HG03097 (cell line): ENCODE measurements around the gene TGM5.
"Not testable (repeated sequence)": the region's sequence is repeated elsewhere in the genome, so short reads cannot be mapped to it uniquely, and the experiment has no call there.

Experiments
- ATAC-seq: cut with Tn5 transposase; IDR thresholded peaks from one replicate; pipeline ENCODE4 v1.9.1; 2021; ENCODE audit not compliant: unreplicated experiment, low FRiP score

TGM5 gene

DNA sequence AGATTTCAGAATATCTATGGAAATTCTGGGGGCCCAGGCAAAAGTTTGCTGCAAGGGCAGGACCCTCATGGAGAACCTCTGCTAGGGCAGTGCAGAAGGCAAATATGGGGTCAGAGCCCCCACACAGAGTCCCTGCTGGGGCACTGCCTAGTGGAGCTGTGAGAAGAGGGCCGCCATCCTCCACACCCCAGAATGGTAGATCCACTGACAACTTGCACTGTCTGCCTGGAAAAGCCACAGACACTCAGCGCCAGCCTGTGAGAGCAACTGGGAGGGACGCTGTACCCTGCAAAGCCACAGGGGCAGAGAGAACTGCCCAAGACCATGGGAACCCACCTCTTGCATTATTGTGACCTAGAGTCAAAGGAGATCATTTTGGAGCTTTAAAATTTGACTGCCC is 67.7 kb downstream of the TGM5 start:
- no peak for ATAC-seq

DNA sequence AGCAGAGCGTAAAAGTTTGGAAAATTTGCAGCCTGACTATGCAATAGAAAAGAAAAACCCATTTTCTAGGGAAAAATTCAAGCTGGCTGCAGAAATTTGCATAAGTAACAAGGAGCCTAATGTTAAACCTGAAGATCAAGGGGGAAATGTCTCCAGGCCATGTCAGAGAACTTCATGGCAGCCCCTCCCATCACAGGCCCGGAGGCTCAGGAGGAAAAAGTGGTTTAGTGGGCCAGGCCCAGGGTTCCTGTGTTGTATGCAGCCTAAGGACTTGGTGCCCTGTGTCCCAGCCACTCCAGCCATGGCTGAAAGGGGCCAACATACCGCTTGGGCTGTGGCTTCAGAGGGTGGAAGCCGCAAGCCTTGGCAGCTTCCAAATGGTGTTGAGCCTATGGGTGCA is 68.2 kb downstream of the TGM5 start:
- not testable (repeated sequence) for ATAC-seq

DNA sequence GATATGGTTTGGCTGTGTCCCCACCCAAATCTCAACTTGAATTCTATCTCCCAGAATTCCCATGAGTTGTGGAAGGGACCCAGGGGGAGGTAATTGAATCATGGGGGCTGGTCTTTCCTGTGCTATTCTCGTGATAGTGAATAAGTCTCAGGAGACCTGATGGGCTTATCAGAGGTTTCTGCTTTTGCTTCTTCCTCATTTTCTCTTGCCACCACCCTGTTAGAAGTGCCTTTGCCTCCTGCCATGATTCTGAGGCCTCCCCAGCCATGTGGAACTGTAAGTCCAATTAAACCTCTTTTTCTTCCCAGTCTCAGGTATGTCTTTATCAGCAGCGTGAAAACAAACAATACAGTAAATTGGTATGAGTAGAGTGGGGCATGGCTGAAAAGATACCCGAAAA is 69.0 kb downstream of the TGM5 start:
- not testable (repeated sequence) for ATAC-seq

DNA sequence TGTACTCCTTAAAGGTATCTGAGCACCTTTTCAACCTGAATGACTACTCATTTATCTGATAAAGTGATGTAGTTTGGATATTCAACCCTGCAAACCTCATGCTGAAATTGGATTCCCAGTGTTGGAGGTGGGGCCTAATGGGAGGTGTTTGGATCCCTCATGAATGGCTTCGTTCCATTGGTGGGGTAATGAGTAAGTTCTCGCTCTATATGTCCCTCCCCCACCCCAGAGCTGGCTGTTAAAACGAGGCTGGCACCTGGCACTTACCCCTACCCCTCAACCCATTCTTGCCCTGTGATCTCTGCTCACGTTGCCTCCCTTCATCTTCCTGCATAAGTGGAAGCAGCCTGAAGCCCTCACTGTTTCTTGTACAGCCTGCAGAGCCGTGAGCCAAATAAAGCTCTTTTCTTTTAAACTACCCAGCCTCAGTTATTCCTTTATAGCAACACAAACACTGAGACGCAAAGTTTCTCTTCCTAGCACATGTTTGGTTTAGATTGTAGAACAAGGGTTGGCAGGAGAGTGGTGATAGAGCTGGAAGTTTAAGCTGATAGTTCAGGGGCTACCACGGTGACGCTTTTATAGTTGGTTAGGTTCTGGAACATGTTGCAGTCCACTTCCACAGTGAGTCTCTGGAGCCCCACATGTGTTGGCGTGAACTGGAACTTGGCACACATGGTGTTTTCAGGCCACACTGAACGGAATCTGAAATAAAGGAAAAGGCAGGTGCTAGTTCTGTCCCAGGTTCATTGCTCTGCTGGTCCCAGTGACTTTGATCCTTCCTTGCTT is 69.8 kb downstream of the TGM5 start:
- no peak for ATAC-seq

DNA sequence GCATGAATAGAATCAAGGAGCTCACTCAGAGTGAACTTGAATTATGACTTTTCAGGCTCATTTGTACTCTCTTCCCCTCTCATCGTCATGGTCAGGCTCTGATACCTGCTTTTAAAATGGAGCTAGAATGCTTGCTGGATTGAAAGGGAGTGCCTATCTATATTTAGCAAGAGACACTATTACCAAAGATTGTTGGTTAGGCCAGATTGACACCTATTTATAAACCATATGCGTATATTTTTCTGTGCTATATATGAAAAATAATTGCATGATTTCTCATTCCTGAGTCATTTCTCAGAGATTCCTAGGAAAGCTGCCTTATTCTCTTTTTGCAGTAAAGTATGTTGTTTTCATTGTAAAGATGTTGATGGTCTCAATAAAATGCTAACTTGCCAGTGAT is 71.9 kb downstream of the TGM5 start:
- no peak for ATAC-seq

DNA sequence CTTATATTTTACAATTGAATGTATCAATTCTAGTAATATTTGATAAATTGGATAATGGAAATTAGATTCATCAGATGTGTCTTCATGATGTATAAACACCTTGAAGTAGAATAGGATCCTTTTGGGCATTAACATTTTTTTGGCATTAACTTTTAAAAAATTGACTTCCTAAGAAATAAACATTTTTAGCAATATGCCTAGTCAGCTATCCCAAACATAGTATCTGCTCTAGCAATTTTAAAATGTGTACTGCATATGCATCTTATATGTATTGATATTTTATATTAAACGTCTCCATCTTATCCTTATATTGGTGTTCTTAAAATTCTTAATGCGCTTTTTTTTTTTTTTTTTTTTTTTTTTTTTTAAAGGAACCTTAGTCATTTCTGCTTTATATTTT is 73.0 kb downstream of the TGM5 start:
- no peak for ATAC-seq

DNA sequence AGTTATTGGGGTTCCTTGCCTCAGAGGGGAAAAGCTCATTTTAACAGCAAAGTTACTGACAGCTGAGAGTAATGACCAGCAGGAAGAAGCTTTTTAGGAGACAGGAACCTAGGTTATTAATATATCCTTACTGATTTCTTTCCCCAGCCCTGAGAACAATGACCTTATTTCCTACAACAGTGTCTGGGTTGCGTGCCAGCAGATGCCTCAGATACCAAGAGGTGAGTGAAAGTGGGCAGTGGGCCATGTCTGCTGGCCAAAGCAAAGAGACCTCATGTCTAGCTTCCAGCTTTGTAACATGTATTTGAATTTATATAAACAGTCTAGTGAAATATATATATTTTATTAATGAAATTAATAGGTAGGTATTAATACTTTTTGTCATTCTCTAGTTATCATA is 76.5 kb downstream of the TGM5 start:
- no peak for ATAC-seq

DNA sequence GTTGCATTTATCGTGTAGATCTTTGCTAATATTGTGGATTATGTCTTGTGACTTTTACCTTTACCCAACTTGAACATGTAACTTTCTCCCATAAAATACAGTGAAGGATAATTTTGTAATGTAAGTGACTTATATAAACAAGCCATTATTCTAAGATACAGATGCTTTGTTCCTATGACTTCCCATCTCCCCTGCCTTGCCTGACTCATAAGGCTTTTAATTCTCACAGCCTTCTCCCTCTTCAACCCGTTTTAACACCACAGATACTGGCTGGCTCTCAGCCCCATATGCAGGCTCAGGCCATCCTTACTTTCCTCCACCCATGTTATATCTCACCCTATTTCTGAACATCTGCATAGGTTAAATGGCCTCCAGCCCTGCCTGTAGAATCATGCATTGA is 77.4 kb downstream of the TGM5 start:
- ATAC-seq, result no peak

DNA sequence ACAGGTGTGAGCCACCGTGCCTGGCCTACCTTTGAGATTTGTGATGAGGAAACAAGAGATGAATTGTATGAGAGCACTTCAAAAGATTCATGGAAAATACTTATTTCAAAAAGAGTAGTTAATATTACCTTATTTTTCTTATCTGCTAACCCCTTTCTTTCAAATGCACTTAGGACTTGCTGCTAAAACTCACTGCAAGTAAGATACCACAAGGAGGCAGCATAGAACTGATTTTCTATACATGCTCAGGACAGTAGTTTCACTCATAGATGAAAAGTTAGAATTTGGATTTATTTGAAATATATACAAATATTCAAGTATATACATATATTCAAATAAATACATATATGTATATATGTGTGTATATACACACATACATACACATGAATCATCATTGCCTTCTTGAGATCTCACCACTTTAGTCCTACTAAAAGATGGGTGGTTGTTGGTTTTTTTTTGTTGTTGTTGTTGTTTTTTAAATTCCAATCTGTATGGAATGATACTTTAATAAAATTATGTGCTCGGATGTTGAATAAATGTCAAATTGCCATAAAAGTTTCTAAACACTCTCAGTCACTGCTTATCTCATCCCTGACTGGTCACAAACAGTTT is 79.1 kb downstream of the TGM5 start:
- ATAC-seq, result no peak

DNA sequence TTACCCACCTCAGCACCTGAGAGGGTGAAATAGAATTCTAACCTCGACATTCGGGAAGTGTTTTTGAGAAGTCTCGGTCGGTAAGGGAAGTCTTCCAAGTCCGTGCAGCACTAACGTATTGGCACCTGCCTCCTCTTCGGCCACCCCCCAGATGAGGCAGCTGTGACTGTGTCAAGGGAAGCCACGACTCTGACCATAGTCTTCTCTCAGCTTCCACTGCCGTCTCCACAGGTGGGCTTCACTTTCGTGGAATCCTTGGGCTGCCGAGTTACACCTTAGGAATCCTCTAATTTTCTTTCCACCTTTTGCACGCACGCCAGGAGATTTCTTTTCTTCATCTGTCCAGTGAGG is 80.8 kb downstream of the TGM5 start:
- no peak for ATAC-seq

DNA sequence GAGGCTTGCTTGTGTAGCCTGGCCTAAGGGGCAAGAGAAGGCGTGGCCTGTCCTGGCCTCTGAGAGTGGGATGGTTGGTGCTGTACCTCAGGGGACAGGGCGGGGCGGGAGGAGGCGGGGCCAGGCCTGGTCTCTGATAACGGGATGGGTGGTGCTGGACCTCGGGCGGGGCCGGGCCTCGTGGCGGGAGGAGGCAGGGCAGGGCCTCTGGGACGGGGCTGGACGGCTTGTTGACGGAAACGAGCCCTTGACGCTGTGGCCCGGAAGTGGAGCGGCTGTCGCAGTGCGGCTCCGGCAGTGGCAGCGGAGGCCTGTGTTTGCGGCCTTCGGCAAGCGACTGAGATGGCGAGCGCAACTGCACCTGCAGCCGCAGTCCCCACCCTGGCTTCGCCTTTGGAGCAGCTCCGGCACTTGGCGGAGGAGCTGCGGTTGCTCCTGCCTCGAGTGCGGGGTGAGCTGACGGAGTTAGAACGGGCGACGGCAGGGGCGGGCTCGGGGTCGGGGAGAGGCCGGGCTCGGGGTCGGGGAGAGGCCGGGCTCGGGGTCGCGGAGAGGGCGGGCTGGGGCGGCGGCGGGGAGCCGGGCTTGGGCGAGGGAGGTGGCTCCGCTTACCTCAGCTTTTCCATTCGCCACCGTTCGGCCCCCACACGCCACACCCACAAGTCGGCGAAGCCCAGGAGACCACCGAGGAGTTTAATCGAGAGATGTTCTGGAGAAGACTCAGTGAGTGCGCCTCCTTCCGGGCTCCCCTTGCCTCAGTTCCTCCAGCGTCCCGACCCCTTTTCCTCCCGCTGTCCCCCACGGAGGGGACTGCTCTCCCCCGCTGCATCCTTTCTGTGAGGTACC is 81.3 kb downstream of the TGM5 start, which contains the start of gene CCNDBP1:
Gene CCNDBP1 (plus strand): TSS at position 247 of the 846 bp plus-strand sequence. CDS start 96 bp downstream, at position 343.
- peak; percentile 77 for ATAC-seq

DNA sequence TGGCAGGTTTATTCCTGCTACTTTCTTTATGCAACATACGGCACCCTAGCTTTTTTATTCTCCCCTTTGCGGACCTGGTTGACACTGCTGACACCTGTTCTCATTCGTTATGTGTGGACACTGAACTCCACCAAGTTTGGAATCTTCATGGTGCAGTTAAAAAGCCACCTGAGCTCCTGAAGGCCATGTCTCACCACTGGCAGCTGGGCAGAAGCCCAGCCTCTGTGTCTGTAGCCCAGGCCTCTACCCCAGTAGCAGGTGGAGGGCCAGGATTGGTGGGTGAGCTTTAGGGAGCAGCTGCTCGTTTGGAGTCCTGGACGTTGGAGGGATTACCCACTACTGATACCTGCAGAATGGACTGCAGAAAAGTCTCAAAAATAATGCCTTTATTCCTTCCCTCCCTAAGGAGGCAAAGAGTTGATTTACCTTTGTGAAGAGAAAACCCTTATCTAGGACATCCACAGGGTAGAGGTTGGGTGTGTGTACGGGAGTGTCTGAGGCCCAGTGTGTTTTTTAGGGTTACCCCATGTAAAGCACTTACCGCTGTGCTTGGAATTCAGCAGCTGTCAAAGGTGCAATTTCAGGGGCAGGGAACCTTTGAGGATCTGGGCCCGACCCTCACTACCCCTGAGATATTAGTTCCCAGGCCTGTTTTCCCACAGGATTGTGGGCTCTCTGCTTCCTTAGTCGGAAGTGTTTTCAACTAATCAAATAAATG is 82.2 kb downstream of the TGM5 start:
- peak; percentile 14 for ATAC-seq

DNA sequence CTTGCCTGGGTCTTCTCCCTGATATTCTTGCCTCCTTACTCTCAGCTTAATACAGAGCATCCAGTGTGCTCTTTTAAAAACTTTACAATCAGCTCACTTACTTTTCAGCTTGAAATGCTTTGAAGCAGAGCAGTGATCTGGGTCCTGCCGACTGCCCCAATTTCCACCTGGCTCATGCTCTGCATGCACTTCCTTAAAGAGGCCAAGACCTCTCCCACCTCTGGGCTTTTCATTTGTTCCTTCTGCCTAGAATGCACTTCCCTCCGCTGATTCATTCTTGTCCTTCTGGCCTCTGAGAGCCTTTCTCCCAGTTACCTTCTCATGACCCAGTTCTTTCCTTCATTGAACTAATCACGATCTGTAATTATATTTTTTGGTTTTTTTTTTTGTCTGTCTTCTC is 83.5 kb downstream of the TGM5 start:
- ATAC-seq, result no peak
